ENCODE results near the gene PDCD5.

The PDCD5 gene

DNA sequence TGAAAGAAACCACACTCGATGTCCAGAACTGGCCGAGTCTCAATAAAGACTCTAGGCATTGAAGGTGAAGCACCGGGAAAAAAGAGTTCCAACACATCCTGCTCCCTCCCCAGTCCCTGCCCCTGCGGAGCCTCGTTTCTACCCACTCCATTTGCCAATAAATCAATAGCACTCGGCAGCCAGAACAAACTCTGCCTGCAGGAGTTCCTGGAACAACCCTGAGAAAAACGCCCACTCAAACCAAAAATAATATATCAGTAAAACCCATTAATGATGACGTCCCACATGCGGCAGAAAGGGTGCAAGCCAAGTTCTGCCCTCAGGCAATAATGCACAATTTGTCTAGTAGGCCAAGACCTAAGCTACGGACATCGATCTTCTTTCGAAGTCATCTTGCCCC is 41.0 kb downstream of the PDCD5 start:
- DNase-seq (ENCODE audit: extremely low read depth, low read depth), result no peak
- TF ChIP-seq, protein P1, sequence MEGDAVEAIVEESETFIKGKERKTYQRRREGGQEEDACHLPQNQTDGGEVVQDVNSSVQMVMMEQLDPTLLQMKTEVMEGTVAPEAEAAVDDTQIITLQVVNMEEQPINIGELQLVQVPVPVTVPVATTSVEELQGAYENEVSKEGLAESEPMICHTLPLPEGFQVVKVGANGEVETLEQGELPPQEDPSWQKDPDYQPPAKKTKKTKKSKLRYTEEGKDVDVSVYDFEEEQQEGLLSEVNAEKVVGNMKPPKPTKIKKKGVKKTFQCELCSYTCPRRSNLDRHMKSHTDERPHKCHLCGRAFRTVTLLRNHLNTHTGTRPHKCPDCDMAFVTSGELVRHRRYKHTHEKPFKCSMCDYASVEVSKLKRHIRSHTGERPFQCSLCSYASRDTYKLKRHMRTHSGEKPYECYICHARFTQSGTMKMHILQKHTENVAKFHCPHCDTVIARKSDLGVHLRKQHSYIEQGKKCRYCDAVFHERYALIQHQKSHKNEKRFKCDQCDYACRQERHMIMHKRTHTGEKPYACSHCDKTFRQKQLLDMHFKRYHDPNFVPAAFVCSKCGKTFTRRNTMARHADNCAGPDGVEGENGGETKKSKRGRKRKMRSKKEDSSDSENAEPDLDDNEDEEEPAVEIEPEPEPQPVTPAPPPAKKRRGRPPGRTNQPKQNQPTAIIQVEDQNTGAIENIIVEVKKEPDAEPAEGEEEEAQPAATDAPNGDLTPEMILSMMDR (IDR thresholded peaks at IDR 0.05; ENCODE audit: low read depth, low read length), result no peak

DNA sequence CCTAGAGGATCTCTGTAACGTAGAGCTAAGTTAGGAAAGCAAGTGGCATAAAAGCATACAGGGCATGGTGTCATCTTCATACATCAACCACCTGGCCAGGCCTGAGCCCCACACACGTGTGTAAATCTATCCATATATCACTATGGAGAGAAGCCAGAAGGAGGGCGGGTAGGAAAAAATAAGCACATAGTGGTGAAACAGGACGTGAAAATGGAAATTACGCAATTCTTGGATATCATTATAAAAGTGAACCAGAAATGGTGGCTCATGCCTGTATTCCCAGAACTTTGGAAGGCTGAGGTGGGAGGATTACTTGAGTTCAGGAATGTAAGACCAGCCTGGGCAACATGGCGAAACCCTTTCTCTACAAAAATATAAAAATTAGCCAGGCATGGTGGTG is 43.4 kb downstream of the PDCD5 start:
- DNase-seq (ENCODE audit: extremely low read depth, low read depth), result no peak

DNA sequence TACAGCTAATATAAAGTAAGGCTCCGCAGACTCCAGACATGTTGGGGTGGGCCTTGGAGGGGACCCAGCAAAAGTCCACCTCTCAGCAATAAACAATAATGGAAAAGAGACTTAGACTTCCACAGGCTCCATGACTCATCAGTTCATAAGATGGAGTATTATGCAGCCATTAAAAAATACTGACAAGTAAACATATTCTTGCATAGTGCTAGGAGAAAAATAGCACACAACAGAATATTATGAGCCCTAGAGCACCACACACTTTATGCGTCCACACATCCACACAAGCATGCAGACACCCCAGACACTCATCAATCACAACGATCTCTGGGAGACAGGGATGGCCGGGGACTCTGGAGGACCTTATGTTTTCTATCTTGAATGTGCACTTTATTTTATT is 46.0 kb downstream of the PDCD5 start:
- TF ChIP-seq, protein P1 (IDR thresholded peaks at IDR 0.05; ENCODE audit: low read depth, low read length), result no peak
- DNase-seq (ENCODE audit: extremely low read depth, low read depth), result no peak

More for the DNA sequence above, 43.4 kb downstream of the PDCD5 start:
- TF ChIP-seq, protein P1 (IDR thresholded peaks at IDR 0.05; ENCODE audit: low read depth, low read length), result no peak

DNA sequence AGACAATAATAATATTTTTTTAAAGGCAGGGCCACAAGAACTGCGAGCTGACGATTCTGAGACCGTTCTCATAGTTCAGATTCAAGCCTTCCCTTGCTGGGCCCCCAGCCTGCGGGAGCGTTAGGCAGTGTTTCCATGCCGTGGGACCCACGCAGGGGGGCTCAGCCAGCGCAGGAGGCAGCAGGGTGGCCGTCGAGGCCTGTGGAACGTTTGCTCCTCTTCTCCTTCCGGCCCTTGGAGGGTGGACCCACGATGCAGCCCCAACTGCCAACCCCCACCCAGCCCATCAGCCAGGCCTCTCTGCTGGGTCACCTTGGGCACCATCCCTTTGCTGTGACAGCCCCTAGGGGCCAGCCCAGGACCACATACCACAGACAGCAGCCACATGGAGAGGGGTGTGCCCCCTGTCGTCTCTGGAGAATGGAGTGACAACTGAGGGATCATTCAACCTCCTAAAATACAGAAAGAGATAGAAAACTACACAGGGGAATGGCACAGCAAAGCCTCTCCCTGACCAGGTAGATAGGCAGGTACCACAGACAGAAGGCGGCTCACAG is 46.8 kb downstream of the PDCD5 start:
- TF ChIP-seq, protein P1 (IDR thresholded peaks at IDR 0.05; ENCODE audit: low read depth, low read length), result no peak
- DNase-seq (ENCODE audit: extremely low read depth, low read depth), result no peak

DNA sequence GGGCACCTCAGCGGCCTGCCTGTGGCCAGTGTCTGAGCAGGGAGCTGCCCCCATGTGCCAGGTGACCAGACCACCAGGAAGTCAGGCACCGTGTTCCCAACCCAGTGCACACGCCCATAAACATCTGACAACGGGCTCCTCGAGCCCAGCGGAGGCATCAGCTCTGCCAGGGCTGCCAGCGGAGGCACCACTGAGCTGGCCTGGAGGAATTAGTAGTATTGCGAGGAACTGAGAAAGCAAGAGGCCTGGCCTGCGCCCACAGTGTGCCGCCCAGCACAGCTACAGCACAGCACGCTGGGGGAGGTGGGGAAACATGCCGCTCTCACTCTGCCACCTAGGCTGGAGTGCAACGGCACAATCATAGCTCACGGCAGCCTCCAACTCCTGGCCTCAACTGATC is 49.3 kb downstream of the PDCD5 start:
- TF ChIP-seq, protein P1 (IDR thresholded peaks at IDR 0.05; ENCODE audit: low read depth, low read length), result no peak
- DNase-seq (ENCODE audit: extremely low read depth, low read depth), result no peak

DNA sequence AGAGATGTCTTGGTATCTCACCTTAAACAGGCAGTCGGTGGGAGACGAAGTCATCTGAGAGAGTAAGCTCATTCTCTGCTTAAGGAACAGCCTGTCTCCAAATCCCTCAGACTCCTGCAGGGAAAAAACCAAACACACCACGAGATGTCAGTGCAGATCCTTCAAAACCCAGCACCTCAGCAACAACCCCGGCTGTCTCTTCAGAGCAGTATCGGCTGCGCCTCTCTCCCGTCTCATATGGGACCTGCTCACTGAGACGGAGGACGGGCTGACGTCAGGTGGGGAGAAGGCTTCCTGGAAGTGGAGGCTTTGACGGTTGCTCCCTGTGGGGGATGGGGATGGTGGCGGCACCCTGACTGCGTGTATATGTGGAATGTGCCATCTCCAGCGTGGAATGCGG is 50.4 kb downstream of the PDCD5 start:
- TF ChIP-seq, protein P1 (IDR thresholded peaks at IDR 0.05; ENCODE audit: low read depth, low read length), result no peak
- no peak for DNase-seq (ENCODE audit: extremely low read depth, low read depth)

Measured in AG09319 (cell line).